ENCODE results near the gene SHC3. TPM values are rescaled to one million over a fixed set of nuclear protein-coding genes. Genes with fewer than 3 reads are reported as not detected.
A peak's percentile ranks its signal among the peaks of the same experiment; 100 is the strongest.

Gene SHC3
- total RNA-seq, 4 donors from 2014 or later: 2.3 to 4.9 (median 4.8) TPM

DNA sequence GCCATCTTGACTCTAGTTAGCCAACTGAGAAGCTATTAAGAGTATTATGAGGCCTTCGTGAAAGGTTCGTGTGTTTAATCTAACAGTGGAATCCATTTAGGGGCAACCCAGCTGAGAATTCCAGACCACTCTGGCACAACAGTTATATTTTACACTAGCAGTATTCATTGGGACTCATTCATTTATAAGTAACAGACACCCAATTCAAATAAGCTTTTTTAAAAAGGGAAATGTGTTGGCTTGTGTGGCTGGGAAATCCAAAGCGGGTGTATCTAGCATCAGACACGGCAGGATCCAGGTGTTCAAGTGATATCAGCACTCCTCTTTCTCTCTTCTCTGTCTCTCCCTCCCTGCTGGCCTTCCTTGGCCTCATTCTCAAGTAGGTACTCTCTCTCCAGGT, 46.0 kb upstream of the SHC3 start:
- no peaks in the 10 kb centered on the region for H3K27me3 ChIP-seq

DNA sequence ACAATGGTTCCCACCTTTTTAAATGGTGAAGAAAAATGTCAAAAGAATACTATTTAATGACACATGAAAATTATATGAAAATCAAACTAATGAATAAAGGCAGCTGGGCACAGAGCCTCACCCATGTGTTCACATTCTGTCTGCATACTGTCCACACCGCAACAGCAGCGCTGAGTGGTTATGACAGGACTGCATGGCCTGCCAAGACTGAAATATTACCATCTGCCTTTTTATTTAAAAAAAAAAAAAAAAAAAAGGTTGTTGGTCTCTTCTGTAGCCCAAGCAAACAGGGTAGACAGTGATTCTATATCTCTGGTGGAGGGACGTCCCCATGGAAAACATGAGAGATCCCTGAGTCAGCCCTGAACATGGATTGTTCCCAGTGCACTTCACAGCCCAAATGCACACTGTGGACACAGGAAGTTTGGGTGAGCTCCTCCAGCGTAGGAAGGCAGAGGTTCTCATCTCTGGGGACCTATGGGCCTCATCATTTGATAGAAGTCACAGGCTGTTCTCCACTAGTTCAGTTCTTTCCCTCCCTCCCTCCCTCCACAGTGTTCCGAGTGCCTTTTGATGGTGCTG, 44.9 kb upstream of the SHC3 start:
- no peak overlapping the region for H3K27ac ChIP-seq
- 72 to 81% methylated on average over 4 of the region's 5 CpGs for WGBS, 2 donors (ENCODE audit: low coverage in 1 of 2)
- H3K4me1 ChIP-seq: peaks cover 0 to 18% (median 4%) of the 10 kb centered on the region in 3 donors
- no peaks in the 10 kb centered on the region for H3K9me3 ChIP-seq
- no peaks in the 10 kb centered on the region for H3K27me3 ChIP-seq
- ATAC-seq: no peak
- no peak overlapping the region for H3K4me3 ChIP-seq
- no peaks in the 10 kb centered on the region for H3K36me3 ChIP-seq
- TF ChIP-seq EP300 (IDR thresholded peaks at IDR 0.05) (no peak), POLR2A (IDR thresholded peaks at IDR 0.05) (no peak)
- TF ChIP-seq, protein P1, sequence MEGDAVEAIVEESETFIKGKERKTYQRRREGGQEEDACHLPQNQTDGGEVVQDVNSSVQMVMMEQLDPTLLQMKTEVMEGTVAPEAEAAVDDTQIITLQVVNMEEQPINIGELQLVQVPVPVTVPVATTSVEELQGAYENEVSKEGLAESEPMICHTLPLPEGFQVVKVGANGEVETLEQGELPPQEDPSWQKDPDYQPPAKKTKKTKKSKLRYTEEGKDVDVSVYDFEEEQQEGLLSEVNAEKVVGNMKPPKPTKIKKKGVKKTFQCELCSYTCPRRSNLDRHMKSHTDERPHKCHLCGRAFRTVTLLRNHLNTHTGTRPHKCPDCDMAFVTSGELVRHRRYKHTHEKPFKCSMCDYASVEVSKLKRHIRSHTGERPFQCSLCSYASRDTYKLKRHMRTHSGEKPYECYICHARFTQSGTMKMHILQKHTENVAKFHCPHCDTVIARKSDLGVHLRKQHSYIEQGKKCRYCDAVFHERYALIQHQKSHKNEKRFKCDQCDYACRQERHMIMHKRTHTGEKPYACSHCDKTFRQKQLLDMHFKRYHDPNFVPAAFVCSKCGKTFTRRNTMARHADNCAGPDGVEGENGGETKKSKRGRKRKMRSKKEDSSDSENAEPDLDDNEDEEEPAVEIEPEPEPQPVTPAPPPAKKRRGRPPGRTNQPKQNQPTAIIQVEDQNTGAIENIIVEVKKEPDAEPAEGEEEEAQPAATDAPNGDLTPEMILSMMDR (IDR thresholded peaks at IDR 0.05): no peak

More for the DNA sequence above, 46.0 kb upstream of the SHC3 start:
- H3K27ac ChIP-seq: peak overlapping the region in 1 of 4 donors; percentile 24
- ATAC-seq: no peak
- no peaks in the 10 kb centered on the region for H3K36me3 ChIP-seq
- peaks cover 0 to 13% (median 4%) of the 10 kb centered on the region in 3 donors for H3K4me1 ChIP-seq
- WGBS, 2 donors (ENCODE audit: low coverage in 1 of 2): 90% methylated on average over 4 of the region's 4 CpGs; no CpG with 5 or more reads in 1 of the 2 donors
- TF ChIP-seq EP300 (IDR thresholded peaks at IDR 0.05) (no peak), POLR2AphosphoS5 (IDR thresholded peaks at IDR 0.05) (no peak), POLR2A (IDR thresholded peaks at IDR 0.05) (no peak)
- TF ChIP-seq, protein P1 (IDR thresholded peaks at IDR 0.05): no peak
- H3K4me3 ChIP-seq: no peak overlapping the region
- no peaks in the 10 kb centered on the region for H3K9me3 ChIP-seq

DNA sequence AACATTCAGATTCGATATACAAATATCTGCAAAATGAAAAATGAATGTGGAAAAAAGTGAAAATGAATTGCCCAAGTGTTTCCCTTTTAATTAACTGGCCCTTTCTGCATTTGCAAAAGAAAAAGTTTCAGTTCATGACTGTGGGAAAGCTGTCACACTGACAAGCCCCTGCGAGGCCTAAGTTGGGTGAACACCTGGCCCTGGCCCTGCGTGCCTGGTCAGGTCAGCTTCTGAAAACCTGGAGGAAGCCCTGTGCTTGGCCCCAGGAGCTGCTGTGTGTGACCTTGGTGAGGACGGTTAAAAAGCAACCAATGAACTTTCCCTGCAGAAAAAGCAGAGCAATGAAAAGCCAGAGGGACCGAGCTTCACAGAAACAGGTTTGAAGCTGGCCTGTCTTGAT, 41.0 kb upstream of the SHC3 start:
- ATAC-seq: no peak
- Histone ChIP-seq H3K27me3 (no peaks in the 10 kb centered on the region), H3K9me3 (no peaks in the 10 kb centered on the region), H3K36me3 (no peaks in the 10 kb centered on the region), H3K27ac (no peak overlapping the region), H3K4me1 (peaks cover 0 to 8% (median 0%) of the 10 kb centered on the region in 3 donors), H3K4me3 (no peak overlapping the region)
- TF ChIP-seq EP300 (IDR thresholded peaks at IDR 0.05) (no peak), POLR2A (IDR thresholded peaks at IDR 0.05) (no peak), POLR2AphosphoS5 (IDR thresholded peaks at IDR 0.05) (no peak)
- TF ChIP-seq, protein P1 (IDR thresholded peaks at IDR 0.05): no peak
- 76 to 90% methylated on average over 3 to 5 of the region's 5 CpGs for WGBS, 2 donors (ENCODE audit: low coverage in 1 of 2)

DNA sequence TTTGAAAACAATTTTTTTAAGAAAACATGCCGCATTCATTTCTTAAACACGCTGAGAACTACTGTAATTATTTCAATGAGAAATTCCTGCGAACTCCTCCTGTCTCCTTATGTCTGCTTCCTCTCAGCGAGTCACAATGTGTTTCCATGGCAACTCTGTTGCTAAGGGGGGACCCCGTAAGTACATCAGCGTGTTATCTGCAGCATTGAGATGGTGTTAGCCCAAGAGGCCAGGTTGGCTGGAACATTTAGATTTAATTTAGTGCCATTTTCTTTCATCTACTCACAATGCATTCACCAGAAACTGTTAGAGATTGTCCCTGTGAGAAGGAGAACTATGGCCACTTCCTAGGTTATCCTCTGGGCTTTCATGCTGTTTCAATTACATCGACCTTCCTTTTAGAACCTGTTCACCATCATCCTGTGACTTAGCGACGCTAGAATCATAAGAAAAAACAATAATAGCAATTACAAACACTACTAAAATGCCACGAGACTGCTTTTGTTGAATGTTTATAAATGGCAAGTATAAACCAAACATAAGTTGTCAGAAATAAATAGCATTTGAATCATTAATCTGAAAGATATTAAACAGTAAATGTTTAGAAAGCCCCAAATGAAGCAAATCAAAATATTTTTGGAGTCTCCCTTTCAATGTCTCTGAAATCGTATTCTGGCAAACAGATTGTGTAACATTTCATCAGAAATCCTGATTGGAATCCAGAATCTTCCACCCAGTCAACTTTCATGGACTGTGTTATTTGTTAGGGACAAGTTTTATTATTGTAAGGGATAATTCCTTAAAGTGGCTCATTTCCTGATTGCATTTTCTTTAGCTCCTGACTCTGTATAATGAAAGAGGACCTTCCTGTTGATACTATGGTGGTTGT, 39.7 kb upstream of the SHC3 start:
- no peak for ATAC-seq
- TF ChIP-seq, protein P1 (IDR thresholded peaks at IDR 0.05): no peak
- TF ChIP-seq EP300 (IDR thresholded peaks at IDR 0.05) (no peak), POLR2AphosphoS5 (IDR thresholded peaks at IDR 0.05) (no peak), POLR2A (IDR thresholded peaks at IDR 0.05) (no peak)
- H3K4me3 ChIP-seq: no peak overlapping the region
- H3K27me3 ChIP-seq: no peaks in the 10 kb centered on the region
- WGBS, 2 donors (ENCODE audit: low coverage in 1 of 2): 22 to 24% methylated on average over 11 of the region's 11 CpGs
- H3K4me1 ChIP-seq: peaks cover 0 to 9% (median 0%) of the 10 kb centered on the region in 3 donors
- no peaks in the 10 kb centered on the region for H3K9me3 ChIP-seq
- H3K27ac ChIP-seq: peak overlapping the region in 2 of 4 donors; percentile 14 to 31
- H3K36me3 ChIP-seq: no peaks in the 10 kb centered on the region

All from gastroesophageal sphincter (tissue), 4 donors.